HEK293 (cell line): Measurements from ENCODE around the gene KRTAP5-7.
A peak's percentile ranks its signal among the peaks of the same experiment; 100 is the strongest.

Experiments used
- CTCF ChIA-PET: fragments of 350-600 bp; formaldehyde crosslinking; extraction: SDS; loops from one replicate; lab custom pipeline; 2021; ENCODE audit warnings: antibody characterized with exemption; lab: Yijun Ruan, JAX
- POLR2A ChIA-PET: fragments of 300-600 bp; formaldehyde crosslinking; extraction: SDS; loops from one replicate; lab custom pipeline; 2020; ENCODE audit warnings: antibody characterized with exemption, inconsistent platforms; lab: Yijun Ruan, JAX
- H3K27ac ChIP-seq: fragments of 200-500 bp; sonication (Bioruptor generic); 2 replicates; pipeline ENCODE4 v1.5.1; 2014; ENCODE audit warnings: low read depth, low read length, control low read depth, inconsistent platforms; ENCODE audit errors: extremely low read depth
- H3K36me3 ChIP-seq, 2 experiments: fragments of 200-500 bp in 1 of 2; sonication (Bioruptor generic) in 1 of 2; 1 replicate in 1 of 2; 2 replicates in 1 of 2; pipeline ENCODE4 v1.5.1; 2014 to 2017; ENCODE audit warnings: inconsistent platforms in 2 of 2, low read length in 2 of 2; ENCODE audit not compliant: control insufficient read depth in 2 of 2, insufficient read depth in 1 of 2
- H3K4me1 ChIP-seq: fragments of 200-500 bp; sonication (Bioruptor generic); 2 replicates; pipeline ENCODE4 v1.5.1; 2014; ENCODE audit warnings: mild to moderate bottlenecking, low read length, inconsistent platforms; ENCODE audit not compliant: control insufficient read depth, insufficient read depth
- H3K4me3 ChIP-seq: 2 replicates; pipeline ENCODE4 v1.5.1; 2011; ENCODE audit warnings: low read depth, mild to moderate bottlenecking, control low read depth, low read length, moderate library complexity
- H3K9me3 ChIP-seq: fragments of 200-500 bp; sonication (Bioruptor generic); 2 replicates; pipeline ENCODE4 v1.5.1; 2014; ENCODE audit warnings: low read depth, low read length, inconsistent platforms; ENCODE audit not compliant: control insufficient read depth, insufficient read depth
- GLIS1 ChIP-seq: fragments of 450-650 bp; formaldehyde crosslinking; IDR thresholded peaks from 2 replicates; pipeline ENCODE4 v1.5.1; 2016; ENCODE audit warnings: missing biosample characterization, missing genetic modification characterization
- KLF16 ChIP-seq: fragments of 450-650 bp; formaldehyde crosslinking; IDR thresholded peaks from 2 replicates; pipeline ENCODE4 v1.5.1; 2017; ENCODE audit warnings: missing biosample characterization, missing genetic modification characterization
- MEIS1 ChIP-seq: sonication (generic); formaldehyde crosslinking; IDR thresholded peaks from 2 replicates; pipeline ENCODE4 v1.8.1; 2022; ENCODE audit warnings: missing genetic modification reagents, mild to moderate bottlenecking, borderline replicate concordance
- OSR2 ChIP-seq: fragments of 450-650 bp; formaldehyde crosslinking; IDR thresholded peaks from 2 replicates; pipeline ENCODE4 v1.5.1; 2016; ENCODE audit warnings: missing biosample characterization, missing genetic modification characterization
- SP2 ChIP-seq: fragments of 450-650 bp; formaldehyde crosslinking; IDR thresholded peaks from 2 replicates; pipeline ENCODE4 v1.5.1; 2016; ENCODE audit warnings: missing biosample characterization, missing genetic modification characterization
- SP7 ChIP-seq: fragments of 450-650 bp; formaldehyde crosslinking; IDR thresholded peaks from 2 replicates; pipeline ENCODE4 v1.5.1; 2016; ENCODE audit warnings: missing biosample characterization, missing genetic modification characterization
- ZBTB17 ChIP-seq: fragments of 450-650 bp; formaldehyde crosslinking; IDR thresholded peaks from 2 replicates; pipeline ENCODE4 v1.5.1; 2016; ENCODE audit warnings: missing biosample characterization, missing genetic modification characterization
- ZNF146 ChIP-seq: fragments of 450-650 bp; formaldehyde crosslinking; IDR thresholded peaks from 2 replicates; pipeline ENCODE4 v1.5.1; 2016; ENCODE audit warnings: missing biosample characterization, missing genetic modification characterization
- ZNF157 ChIP-seq: fragments of 450-650 bp; formaldehyde crosslinking; IDR thresholded peaks from 2 replicates; pipeline ENCODE4 v1.5.1; 2016; ENCODE audit warnings: missing biosample characterization, missing genetic modification characterization
- ZNF292 ChIP-seq: fragments of 450-650 bp; formaldehyde crosslinking; IDR thresholded peaks from 2 replicates; pipeline ENCODE4 v1.5.1; 2016; ENCODE audit warnings: low read depth, missing biosample characterization, missing genetic modification characterization, borderline replicate concordance
- ZNF501 ChIP-seq: fragments of 450-650 bp; formaldehyde crosslinking; IDR thresholded peaks from 2 replicates; pipeline ENCODE4 v1.5.1; 2016; ENCODE audit warnings: missing biosample characterization, missing genetic modification characterization
- ZNF529 ChIP-seq: fragments of 450-650 bp; formaldehyde crosslinking; IDR thresholded peaks from 2 replicates; pipeline ENCODE4 v1.5.1; 2017; ENCODE audit warnings: missing genetic modification characterization, missing biosample characterization; ENCODE audit not compliant: insufficient replicate concordance
- ZNF530 ChIP-seq: fragments of 450-650 bp; formaldehyde crosslinking; IDR thresholded peaks from 2 replicates; pipeline ENCODE4 v1.5.1; 2016; ENCODE audit warnings: low read depth, missing biosample characterization, missing genetic modification characterization
- ZNF544 ChIP-seq: fragments of 450-650 bp; formaldehyde crosslinking; IDR thresholded peaks from 2 replicates; pipeline ENCODE4 v1.5.0; 2017; ENCODE audit warnings: missing biosample characterization, missing genetic modification characterization
- ZNF560 ChIP-seq: fragments of 450-650 bp; formaldehyde crosslinking; IDR thresholded peaks from 2 replicates; pipeline ENCODE4 v1.5.1; 2017; ENCODE audit warnings: missing biosample characterization, missing genetic modification characterization, borderline replicate concordance
- ZNF585B ChIP-seq: fragments of 450-650 bp; formaldehyde crosslinking; IDR thresholded peaks from 2 replicates; pipeline ENCODE4 v1.5.1; 2016; ENCODE audit warnings: missing biosample characterization, missing genetic modification characterization
- ZNF623 ChIP-seq: fragments of 450-650 bp; formaldehyde crosslinking; IDR thresholded peaks from 2 replicates; pipeline ENCODE4 v1.5.1; 2016; ENCODE audit warnings: missing biosample characterization, missing genetic modification characterization
- ZNF626 ChIP-seq: fragments of 450-650 bp; sonication (Bioruptor Pico); formaldehyde crosslinking; IDR thresholded peaks from 2 replicates; pipeline ENCODE4 v1.5.1; 2018; ENCODE audit warnings: missing biosample characterization, missing genetic modification characterization, inconsistent platforms
- TF ChIP-seq, protein P1 (sequence below): fragments of 450-650 bp; formaldehyde crosslinking; IDR thresholded peaks from 2 replicates; pipeline ENCODE4 v1.5.1; 2016; ENCODE audit warnings: missing biosample characterization, missing genetic modification characterization
- TF ChIP-seq, protein P2 (sequence below): fragments of 450-650 bp; formaldehyde crosslinking; IDR thresholded peaks from 2 replicates; pipeline ENCODE4 v1.5.1; 2016; ENCODE audit warnings: missing biosample characterization, missing genetic modification characterization
- TF ChIP-seq, protein P3 (sequence below): fragments of 450-650 bp; formaldehyde crosslinking; IDR thresholded peaks from 2 replicates; pipeline ENCODE4 v1.5.1; 2016; ENCODE audit warnings: missing biosample characterization, missing genetic modification characterization
- TF ChIP-seq, protein P4 (sequence below): fragments of 450-650 bp; formaldehyde crosslinking; IDR thresholded peaks from 2 replicates; pipeline ENCODE4 v1.5.1; 2016; ENCODE audit warnings: missing biosample characterization, missing genetic modification characterization
- TF ChIP-seq, protein P5 (sequence below): fragments of 450-650 bp; formaldehyde crosslinking; IDR thresholded peaks from 2 replicates; pipeline ENCODE4 v1.5.1; 2016; ENCODE audit warnings: missing biosample characterization, missing genetic modification characterization
- TF ChIP-seq, protein P6 (sequence below): fragments of 450-650 bp; formaldehyde crosslinking; IDR thresholded peaks from 2 replicates; pipeline ENCODE4; 2016; ENCODE audit warnings: missing biosample characterization, missing genetic modification characterization
- TF ChIP-seq, protein P7 (sequence below): fragments of 450-650 bp; formaldehyde crosslinking; IDR thresholded peaks from 2 replicates; pipeline ENCODE4 v1.5.1; 2017; ENCODE audit warnings: missing biosample characterization, missing genetic modification characterization

KRTAP5-7 gene

DNA sequence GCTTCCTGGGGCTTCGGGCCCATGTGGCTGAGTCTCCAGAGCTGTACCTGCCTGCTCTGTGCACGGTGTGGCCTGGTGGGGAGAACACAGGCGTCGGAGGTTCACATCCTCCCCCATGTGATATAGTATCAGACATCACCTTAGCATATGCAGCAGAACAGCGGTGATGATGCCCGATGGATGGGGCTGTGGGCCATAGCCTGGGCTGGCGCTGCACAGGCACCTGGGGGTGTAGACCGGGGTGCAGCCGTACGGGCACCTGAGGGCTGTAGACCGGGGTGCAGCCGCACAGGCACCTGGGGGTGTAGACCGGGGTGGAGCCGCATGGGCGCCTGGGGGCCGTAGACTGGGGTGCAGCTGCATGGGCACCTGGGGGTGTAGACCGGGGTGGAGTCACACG, 44.9 kb upstream of the KRTAP5-7 start:
- Histone ChIP-seq H3K9me3 (no peaks in the 10 kb centered on the region), H3K4me3 (no peak overlapping the region), H3K36me3 (peaks cover 4 to 85% of the 10 kb centered on the region in 2 experiments; a peak in 2 of 3 replicates), H3K27ac (no peak overlapping the region), H3K4me1 (no peaks in the 10 kb centered on the region)
- POLR2A ChIA-PET = no interaction called here
- CTCF ChIA-PET = no interaction called here
- TF ChIP-seq ZNF544 (tag by site-specific recombination) (no peak), ZNF623 (tag by site-specific recombination) (no peak), ZNF529 (no peak), KLF16 (tag by site-specific recombination) (no peak), MEIS1 (no peak), GLIS1 (tag by site-specific recombination) (no peak), ZNF626 (tag by site-specific recombination) (no peak), ZNF530 (tag by site-specific recombination) (no peak), ZBTB17 (no peak), ZNF585B (tag by site-specific recombination) (no peak), ZNF560 (tag by site-specific recombination) (no peak)
- TF ChIP-seq, protein P1, sequence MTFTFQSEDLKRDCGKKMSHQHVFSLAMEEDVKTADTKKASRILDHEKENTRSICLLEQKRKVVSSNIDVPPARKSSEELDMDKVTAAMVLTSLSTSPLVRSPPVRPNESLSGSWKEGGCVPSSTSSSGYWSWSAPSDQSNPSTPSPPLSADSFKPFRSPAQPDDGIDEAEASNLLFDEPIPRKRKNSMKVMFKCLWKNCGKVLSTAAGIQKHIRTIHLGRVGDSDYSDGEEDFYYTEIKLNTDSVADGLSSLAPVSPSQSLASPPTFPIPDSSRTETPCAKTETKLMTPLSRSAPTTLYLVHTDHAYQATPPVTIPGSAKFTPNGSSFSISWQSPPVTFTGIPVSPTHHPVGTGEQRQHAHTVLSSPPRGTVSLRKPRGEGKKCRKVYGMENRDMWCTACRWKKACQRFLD = no peak
- TF ChIP-seq, protein P2, sequence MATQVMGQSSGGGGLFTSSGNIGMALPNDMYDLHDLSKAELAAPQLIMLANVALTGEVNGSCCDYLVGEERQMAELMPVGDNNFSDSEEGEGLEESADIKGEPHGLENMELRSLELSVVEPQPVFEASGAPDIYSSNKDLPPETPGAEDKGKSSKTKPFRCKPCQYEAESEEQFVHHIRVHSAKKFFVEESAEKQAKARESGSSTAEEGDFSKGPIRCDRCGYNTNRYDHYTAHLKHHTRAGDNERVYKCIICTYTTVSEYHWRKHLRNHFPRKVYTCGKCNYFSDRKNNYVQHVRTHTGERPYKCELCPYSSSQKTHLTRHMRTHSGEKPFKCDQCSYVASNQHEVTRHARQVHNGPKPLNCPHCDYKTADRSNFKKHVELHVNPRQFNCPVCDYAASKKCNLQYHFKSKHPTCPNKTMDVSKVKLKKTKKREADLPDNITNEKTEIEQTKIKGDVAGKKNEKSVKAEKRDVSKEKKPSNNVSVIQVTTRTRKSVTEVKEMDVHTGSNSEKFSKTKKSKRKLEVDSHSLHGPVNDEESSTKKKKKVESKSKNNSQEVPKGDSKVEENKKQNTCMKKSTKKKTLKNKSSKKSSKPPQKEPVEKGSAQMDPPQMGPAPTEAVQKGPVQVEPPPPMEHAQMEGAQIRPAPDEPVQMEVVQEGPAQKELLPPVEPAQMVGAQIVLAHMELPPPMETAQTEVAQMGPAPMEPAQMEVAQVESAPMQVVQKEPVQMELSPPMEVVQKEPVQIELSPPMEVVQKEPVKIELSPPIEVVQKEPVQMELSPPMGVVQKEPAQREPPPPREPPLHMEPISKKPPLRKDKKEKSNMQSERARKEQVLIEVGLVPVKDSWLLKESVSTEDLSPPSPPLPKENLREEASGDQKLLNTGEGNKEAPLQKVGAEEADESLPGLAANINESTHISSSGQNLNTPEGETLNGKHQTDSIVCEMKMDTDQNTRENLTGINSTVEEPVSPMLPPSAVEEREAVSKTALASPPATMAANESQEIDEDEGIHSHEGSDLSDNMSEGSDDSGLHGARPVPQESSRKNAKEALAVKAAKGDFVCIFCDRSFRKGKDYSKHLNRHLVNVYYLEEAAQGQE (tag by site-specific recombination) = no peak
- TF ChIP-seq, protein P3, sequence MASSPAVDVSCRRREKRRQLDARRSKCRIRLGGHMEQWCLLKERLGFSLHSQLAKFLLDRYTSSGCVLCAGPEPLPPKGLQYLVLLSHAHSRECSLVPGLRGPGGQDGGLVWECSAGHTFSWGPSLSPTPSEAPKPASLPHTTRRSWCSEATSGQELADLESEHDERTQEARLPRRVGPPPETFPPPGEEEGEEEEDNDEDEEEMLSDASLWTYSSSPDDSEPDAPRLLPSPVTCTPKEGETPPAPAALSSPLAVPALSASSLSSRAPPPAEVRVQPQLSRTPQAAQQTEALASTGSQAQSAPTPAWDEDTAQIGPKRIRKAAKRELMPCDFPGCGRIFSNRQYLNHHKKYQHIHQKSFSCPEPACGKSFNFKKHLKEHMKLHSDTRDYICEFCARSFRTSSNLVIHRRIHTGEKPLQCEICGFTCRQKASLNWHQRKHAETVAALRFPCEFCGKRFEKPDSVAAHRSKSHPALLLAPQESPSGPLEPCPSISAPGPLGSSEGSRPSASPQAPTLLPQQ (tag by site-specific recombination) = no peak
- TF ChIP-seq, protein P4, sequence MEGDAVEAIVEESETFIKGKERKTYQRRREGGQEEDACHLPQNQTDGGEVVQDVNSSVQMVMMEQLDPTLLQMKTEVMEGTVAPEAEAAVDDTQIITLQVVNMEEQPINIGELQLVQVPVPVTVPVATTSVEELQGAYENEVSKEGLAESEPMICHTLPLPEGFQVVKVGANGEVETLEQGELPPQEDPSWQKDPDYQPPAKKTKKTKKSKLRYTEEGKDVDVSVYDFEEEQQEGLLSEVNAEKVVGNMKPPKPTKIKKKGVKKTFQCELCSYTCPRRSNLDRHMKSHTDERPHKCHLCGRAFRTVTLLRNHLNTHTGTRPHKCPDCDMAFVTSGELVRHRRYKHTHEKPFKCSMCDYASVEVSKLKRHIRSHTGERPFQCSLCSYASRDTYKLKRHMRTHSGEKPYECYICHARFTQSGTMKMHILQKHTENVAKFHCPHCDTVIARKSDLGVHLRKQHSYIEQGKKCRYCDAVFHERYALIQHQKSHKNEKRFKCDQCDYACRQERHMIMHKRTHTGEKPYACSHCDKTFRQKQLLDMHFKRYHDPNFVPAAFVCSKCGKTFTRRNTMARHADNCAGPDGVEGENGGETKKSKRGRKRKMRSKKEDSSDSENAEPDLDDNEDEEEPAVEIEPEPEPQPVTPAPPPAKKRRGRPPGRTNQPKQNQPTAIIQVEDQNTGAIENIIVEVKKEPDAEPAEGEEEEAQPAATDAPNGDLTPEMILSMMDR (tag by site-specific recombination) = no peak

DNA sequence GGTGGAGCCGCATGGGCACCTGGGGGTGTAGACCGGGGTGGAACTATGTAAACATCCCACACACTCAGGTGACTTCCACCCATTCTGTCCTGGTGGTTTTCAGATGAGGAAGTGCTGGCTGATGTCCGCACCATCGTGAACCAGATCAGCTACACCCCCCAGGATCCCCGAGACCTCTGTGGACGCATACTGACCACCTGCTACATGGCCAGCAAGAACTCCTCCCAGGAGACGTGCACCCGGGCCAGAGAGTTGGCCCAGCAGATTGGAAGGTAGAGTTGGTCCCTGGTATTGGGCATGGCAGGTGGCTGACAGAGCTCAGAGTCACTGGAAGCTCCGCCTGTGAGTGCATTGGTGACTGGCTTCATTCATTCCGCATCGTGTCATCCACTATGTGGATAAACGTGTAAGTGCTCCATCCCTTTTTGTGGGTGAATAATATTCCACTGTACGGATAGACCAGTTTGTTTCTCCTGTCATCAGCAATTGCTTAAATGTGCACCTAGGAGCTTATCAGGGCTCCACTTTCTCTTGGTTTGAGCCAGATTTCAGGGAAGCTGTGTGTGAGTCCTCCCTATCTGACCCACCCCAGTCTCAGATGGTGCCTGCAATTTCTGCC, 44.2 kb upstream of the KRTAP5-7 start:
- no peaks in the 10 kb centered on the region for H3K9me3 ChIP-seq
- no peaks in the 10 kb centered on the region for H3K4me1 ChIP-seq
- POLR2A ChIA-PET = no interaction called here
- CTCF ChIA-PET = no interaction called here
- H3K4me3 ChIP-seq = no peak overlapping the region
- H3K36me3 ChIP-seq = peaks cover 4 to 78% of the 10 kb centered on the region in 2 experiments; a peak in 2 of 3 replicates
- no peak overlapping the region for H3K27ac ChIP-seq
- TF ChIP-seq ZNF292 (tag by site-specific recombination) (no peak), OSR2 (no peak), SP2 (tag by site-specific recombination) (no peak), GLIS1 (tag by site-specific recombination) (no peak), ZNF146 (tag by site-specific recombination) (peak; percentile 69; the same call in 1 of the 2 replicates), SP7 (tag by site-specific recombination) (no peak), ZNF501 (tag by site-specific recombination) (no peak), ZNF157 (tag by site-specific recombination) (peak; percentile 74)
- TF ChIP-seq, protein P5, sequence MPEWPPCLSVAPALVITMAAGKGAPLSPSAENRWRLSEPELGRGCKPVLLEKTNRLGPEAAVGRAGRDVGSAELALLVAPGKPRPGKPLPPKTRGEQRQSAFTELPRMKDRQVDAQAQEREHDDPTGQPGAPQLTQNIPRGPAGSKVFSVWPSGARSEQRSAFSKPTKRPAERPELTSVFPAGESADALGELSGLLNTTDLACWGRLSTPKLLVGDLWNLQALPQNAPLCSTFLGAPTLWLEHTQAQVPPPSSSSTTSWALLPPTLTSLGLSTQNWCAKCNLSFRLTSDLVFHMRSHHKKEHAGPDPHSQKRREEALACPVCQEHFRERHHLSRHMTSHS (tag by site-specific recombination) = no peak
- TF ChIP-seq, protein P6, sequence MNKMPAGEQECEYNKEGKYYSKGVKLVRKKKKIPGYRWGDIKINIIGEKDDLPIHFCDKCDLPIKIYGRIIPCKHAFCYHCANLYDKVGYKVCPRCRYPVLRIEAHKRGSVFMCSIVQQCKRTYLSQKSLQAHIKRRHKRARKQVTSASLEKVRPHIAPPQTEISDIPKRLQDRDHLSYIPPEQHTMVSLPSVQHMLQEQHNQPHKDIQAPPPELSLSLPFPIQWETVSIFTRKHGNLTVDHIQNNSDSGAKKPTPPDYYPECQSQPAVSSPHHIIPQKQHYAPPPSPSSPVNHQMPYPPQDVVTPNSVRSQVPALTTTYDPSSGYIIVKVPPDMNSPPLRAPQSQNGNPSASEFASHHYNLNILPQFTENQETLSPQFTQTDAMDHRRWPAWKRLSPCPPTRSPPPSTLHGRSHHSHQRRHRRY (tag by site-specific recombination) = no peak
- TF ChIP-seq, protein P7, sequence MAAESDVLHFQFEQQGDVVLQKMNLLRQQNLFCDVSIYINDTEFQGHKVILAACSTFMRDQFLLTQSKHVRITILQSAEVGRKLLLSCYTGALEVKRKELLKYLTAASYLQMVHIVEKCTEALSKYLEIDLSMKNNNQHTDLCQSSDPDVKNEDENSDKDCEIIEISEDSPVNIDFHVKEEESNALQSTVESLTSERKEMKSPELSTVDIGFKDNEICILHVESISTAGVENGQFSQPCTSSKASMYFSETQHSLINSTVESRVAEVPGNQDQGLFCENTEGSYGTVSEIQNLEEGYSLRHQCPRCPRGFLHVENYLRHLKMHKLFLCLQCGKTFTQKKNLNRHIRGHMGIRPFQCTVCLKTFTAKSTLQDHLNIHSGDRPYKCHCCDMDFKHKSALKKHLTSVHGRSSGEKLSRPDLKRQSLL (tag by site-specific recombination) = no peak
